ENCODE data around the gene SYNPO2.

The SYNPO2 gene

GRCh38 chr4:118942465-118942864 lies 53.8 kb downstream of the SYNPO2 start:
- no peak for TF ChIP-seq CTCF (IDR thresholded peaks at IDR 0.05; ENCODE audit: borderline replicate concordance, insufficient read depth, low read depth, low read length)
- no peak overlapping the region for H3K4me3 ChIP-seq (ENCODE audit: low read depth, low read length)

- TF ChIP-seq CTCF (IDR thresholded peaks at IDR 0.05; ENCODE audit: borderline replicate concordance, insufficient read depth, low read depth, low read length) = no peak
- H3K4me3 ChIP-seq (ENCODE audit: low read depth, low read length) = no peak overlapping the region
Measured at GRCh38 chr4:118947095-118947494, 58.4 kb downstream of the SYNPO2 start.

GRCh38 chr4:118948545-118949144 lies 60.0 kb downstream of the SYNPO2 start:
- no peak overlapping the region for H3K4me3 ChIP-seq (ENCODE audit: low read depth, low read length)
- no peak for TF ChIP-seq CTCF (IDR thresholded peaks at IDR 0.05; ENCODE audit: borderline replicate concordance, insufficient read depth, low read depth, low read length)

GRCh38 chr4:118950224-118950623 lies 61.6 kb downstream of the SYNPO2 start:
- H3K4me3 ChIP-seq (ENCODE audit: low read depth, low read length) = no peak overlapping the region
- no peak for TF ChIP-seq CTCF (IDR thresholded peaks at IDR 0.05; ENCODE audit: borderline replicate concordance, insufficient read depth, low read depth, low read length)

- TF ChIP-seq CTCF (IDR thresholded peaks at IDR 0.05; ENCODE audit: borderline replicate concordance, insufficient read depth, low read depth, low read length) = no peak
- H3K4me3 ChIP-seq (ENCODE audit: low read depth, low read length) = no peak overlapping the region
Measured at GRCh38 chr4:118950929-118951570, 62.4 kb downstream of the SYNPO2 start.

GRCh38 chr4:118953276-118953675 lies 64.6 kb downstream of the SYNPO2 start:
- no peak for TF ChIP-seq CTCF (IDR thresholded peaks at IDR 0.05; ENCODE audit: borderline replicate concordance, insufficient read depth, low read depth, low read length)
- H3K4me3 ChIP-seq (ENCODE audit: low read depth, low read length) = no peak overlapping the region

GRCh38 chr4:118954246-118954645 lies 65.6 kb downstream of the SYNPO2 start:
- no peak for TF ChIP-seq CTCF (IDR thresholded peaks at IDR 0.05; ENCODE audit: borderline replicate concordance, insufficient read depth, low read depth, low read length)
- no peak overlapping the region for H3K4me3 ChIP-seq (ENCODE audit: low read depth, low read length)
